ENCODE measurements around the gene CD48.
"Not testable (repeated sequence)": the region's sequence is repeated elsewhere in the genome, so short reads cannot be mapped to it uniquely, and the experiment has no call there.

The CD48 gene

DNA sequence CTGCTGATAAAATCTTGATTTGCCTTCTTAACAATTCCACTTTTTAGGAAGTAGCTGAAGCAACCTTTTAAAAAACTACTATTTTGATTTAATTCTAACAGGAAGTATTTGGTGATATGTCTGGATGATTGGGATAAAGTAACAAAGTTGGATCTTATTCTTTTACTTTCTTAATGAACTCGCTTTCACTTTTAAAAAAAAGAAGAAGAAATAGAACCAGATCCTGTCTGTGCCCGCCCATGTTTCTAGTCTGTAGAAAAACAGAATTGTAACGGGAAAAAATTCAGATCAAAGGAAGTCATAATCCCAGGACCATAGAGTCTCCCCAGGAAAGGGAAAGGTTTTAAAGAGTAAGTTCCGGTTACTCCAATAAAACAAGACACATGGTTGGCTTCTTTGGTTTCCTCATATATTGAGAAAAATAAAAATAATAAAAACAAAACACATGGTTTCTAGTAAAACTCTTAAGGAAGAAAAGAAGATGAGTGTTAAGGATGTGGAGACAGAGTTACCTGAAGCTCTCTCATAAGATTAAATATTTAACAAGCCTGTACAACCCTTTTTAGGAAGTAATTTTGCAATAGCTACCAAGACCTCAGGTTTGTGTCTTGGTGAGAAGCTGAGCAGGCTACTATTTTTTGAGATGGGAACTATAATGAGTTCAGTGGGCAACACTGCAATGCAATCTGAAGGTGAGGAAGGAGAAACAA is 4.9 kb downstream of the CD48 start:
- no peak for DNase-seq
- H2AFZ ChIP-seq (ENCODE audit: low read depth, low read length) = peak overlapping the region; percentile 67
- H3K4me3 ChIP-seq (ENCODE audit: low read depth in 1 of 2, low read length in 2 of 2) = peak overlapping the region in 1 of 2 experiments; percentile 70; a peak in 2 of 4 replicates
- peak overlapping the region; percentile 99 for H3K27ac ChIP-seq (ENCODE audit: low read length)
- no peaks in the 10 kb centered on the region for H3K9me3 ChIP-seq (ENCODE audit: insufficient read depth, low read length, severe bottlenecking)
- H3K4me2 ChIP-seq (ENCODE audit: insufficient read depth, low read length) = peak overlapping the region; percentile 90
- peaks cover 63% of the 10 kb centered on the region for H3K4me1 ChIP-seq (ENCODE audit: insufficient read depth, low read length)
- ATAC-seq (ENCODE audit: insufficient read depth, low read depth) = no peak
- peaks cover 98% of the 10 kb centered on the region for H3K79me2 ChIP-seq (ENCODE audit: insufficient read depth, low read length)
- no peaks in the 10 kb centered on the region for H4K20me1 ChIP-seq (ENCODE audit: insufficient read depth, low read length)
- no peak for TF ChIP-seq EZH2 (IDR thresholded peaks at IDR 0.05; ENCODE audit: borderline replicate concordance, low read depth, low read length, severe bottlenecking)
- TF ChIP-seq, protein P1, sequence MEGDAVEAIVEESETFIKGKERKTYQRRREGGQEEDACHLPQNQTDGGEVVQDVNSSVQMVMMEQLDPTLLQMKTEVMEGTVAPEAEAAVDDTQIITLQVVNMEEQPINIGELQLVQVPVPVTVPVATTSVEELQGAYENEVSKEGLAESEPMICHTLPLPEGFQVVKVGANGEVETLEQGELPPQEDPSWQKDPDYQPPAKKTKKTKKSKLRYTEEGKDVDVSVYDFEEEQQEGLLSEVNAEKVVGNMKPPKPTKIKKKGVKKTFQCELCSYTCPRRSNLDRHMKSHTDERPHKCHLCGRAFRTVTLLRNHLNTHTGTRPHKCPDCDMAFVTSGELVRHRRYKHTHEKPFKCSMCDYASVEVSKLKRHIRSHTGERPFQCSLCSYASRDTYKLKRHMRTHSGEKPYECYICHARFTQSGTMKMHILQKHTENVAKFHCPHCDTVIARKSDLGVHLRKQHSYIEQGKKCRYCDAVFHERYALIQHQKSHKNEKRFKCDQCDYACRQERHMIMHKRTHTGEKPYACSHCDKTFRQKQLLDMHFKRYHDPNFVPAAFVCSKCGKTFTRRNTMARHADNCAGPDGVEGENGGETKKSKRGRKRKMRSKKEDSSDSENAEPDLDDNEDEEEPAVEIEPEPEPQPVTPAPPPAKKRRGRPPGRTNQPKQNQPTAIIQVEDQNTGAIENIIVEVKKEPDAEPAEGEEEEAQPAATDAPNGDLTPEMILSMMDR (IDR thresholded peaks at IDR 0.05; ENCODE audit: borderline replicate concordance, extremely low read depth, low read length, poor library complexity, severe bottlenecking) = no peak
- H3K36me3 ChIP-seq (ENCODE audit: insufficient read depth, low read length) = peaks cover 21% of the 10 kb centered on the region
- peak overlapping the region; percentile 72 for H3K9ac ChIP-seq (ENCODE audit: low read depth, low read length)
- H3K27me3 ChIP-seq (ENCODE audit: insufficient read depth, low read length, poor library complexity) = no peaks in the 10 kb centered on the region

DNA sequence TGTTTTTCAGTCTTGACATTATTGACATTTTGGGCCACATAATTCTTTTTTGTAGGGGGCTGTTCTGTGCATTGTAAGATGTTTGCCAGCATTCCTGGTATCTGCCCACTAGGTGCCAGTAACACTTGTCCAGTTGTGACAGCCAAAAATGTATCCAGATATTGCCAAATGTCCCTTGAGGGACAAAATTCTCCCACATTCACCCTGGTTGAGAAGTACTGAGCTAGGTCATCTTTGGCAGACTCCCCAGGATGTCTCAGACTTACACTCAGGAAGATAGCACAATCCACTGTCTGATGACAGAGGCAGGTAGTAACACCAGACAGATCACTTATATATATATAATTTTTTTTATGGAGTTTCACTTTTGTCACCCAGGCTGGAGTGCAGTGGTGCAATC is 5.9 kb downstream of the CD48 start:
- no peaks in the 10 kb centered on the region for H3K9me3 ChIP-seq (ENCODE audit: insufficient read depth, low read length, severe bottlenecking)
- no peaks in the 10 kb centered on the region for H3K27me3 ChIP-seq (ENCODE audit: insufficient read depth, low read length, poor library complexity)
- H3K4me1 ChIP-seq (ENCODE audit: insufficient read depth, low read length) = peaks cover 54% of the 10 kb centered on the region
- H3K9ac ChIP-seq (ENCODE audit: low read depth, low read length) = no peak overlapping the region
- H3K4me3 ChIP-seq (ENCODE audit: low read depth in 1 of 2, low read length in 2 of 2) = no peak overlapping the region
- peak overlapping the region; percentile 22; the same call in 1 of the 2 replicates for H3K27ac ChIP-seq (ENCODE audit: low read length)
- H4K20me1 ChIP-seq (ENCODE audit: insufficient read depth, low read length) = no peaks in the 10 kb centered on the region
- H3K36me3 ChIP-seq (ENCODE audit: insufficient read depth, low read length) = peaks cover 21% of the 10 kb centered on the region
- TF ChIP-seq EZH2 (IDR thresholded peaks at IDR 0.05; ENCODE audit: borderline replicate concordance, low read depth, low read length, severe bottlenecking) = no peak
- TF ChIP-seq, protein P1 (IDR thresholded peaks at IDR 0.05; ENCODE audit: borderline replicate concordance, extremely low read depth, low read length, poor library complexity, severe bottlenecking) = no peak
- peaks cover 97% of the 10 kb centered on the region for H3K79me2 ChIP-seq (ENCODE audit: insufficient read depth, low read length)
- ATAC-seq (ENCODE audit: insufficient read depth, low read depth) (no peak), DNase-seq (no peak)
- H3K4me2 ChIP-seq (ENCODE audit: insufficient read depth, low read length) = peak overlapping the region; percentile 37; the same call in 1 of the 2 replicates
- H2AFZ ChIP-seq (ENCODE audit: low read depth, low read length) = no peak overlapping the region

DNA sequence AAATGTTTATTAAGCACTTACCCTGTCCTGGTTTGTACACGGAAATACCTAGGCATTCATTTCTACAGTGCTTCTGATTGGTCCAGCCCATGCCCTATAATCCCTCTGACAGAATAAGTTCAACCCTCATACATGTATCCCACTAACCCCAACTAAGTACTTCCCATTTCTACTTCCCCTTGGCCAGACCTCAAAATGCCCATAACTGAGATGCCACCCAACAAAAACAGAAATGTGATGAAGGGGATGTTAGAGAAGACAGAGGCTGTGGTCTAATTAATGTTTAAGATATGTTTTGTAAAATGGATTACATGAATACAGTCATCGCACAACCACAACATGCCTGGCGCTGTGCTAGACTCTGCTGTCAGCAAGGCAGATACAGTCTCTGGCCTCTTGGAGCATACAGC is 6.4 kb downstream of the CD48 start:
- H3K4me1 ChIP-seq (ENCODE audit: insufficient read depth, low read length) = peaks cover 49% of the 10 kb centered on the region
- not testable (repeated sequence) for H3K9me3 ChIP-seq (ENCODE audit: insufficient read depth, low read length, severe bottlenecking); H4K20me1 ChIP-seq (ENCODE audit: insufficient read depth, low read length); H3K9ac ChIP-seq (ENCODE audit: low read depth, low read length); ATAC-seq (ENCODE audit: insufficient read depth, low read depth); H3K4me3 ChIP-seq (ENCODE audit: low read depth in 1 of 2, low read length in 2 of 2); DNase-seq; H3K27me3 ChIP-seq (ENCODE audit: insufficient read depth, low read length, poor library complexity); H2AFZ ChIP-seq (ENCODE audit: low read depth, low read length)
- peaks cover 97% of the 10 kb centered on the region for H3K79me2 ChIP-seq (ENCODE audit: insufficient read depth, low read length)
- peak overlapping the region; percentile 37; the same call in 1 of the 2 replicates for H3K4me2 ChIP-seq (ENCODE audit: insufficient read depth, low read length)
- H3K36me3 ChIP-seq (ENCODE audit: insufficient read depth, low read length) = peaks cover 21% of the 10 kb centered on the region
- H3K27ac ChIP-seq (ENCODE audit: low read length) = peak overlapping the region; percentile 22; the same call in 1 of the 2 replicates

DNA sequence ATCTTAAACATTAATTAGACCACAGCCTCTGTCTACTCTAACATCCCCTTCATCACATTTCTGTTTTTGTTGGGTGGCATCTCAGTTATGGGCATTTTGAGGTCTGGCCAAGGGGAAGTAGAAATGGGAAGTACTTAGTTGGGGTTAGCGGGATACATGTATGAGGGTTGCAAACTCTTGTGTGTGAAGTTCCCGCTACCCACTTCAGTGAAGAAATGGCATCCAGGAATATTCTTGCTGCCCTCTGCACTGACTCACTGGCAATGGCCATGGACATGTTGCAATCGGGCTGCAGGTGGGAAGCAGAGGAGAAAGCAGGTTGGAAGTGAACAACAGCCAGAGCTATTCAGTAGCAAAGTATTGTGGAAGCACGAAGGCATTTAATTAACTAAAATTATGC is 7.4 kb downstream of the CD48 start:
- Histone ChIP-seq H3K4me1 (ENCODE audit: insufficient read depth, low read length) (peaks cover 39% of the 10 kb centered on the region), H2AFZ (ENCODE audit: low read depth, low read length) (no peak overlapping the region), H3K79me2 (ENCODE audit: insufficient read depth, low read length) (peaks cover 94% of the 10 kb centered on the region), H3K4me2 (ENCODE audit: insufficient read depth, low read length) (no peak overlapping the region), H3K9me3 (ENCODE audit: insufficient read depth, low read length, severe bottlenecking) (no peaks in the 10 kb centered on the region), H3K36me3 (ENCODE audit: insufficient read depth, low read length) (peaks cover 21% of the 10 kb centered on the region), H3K4me3 (ENCODE audit: low read depth in 1 of 2, low read length in 2 of 2) (no peak overlapping the region), H3K27ac (ENCODE audit: low read length) (no peak overlapping the region), H3K9ac (ENCODE audit: low read depth, low read length) (no peak overlapping the region), H3K27me3 (ENCODE audit: insufficient read depth, low read length, poor library complexity) (no peaks in the 10 kb centered on the region), H4K20me1 (ENCODE audit: insufficient read depth, low read length) (no peaks in the 10 kb centered on the region)
- DNase-seq = no peak
- TF ChIP-seq EZH2 (IDR thresholded peaks at IDR 0.05; ENCODE audit: borderline replicate concordance, low read depth, low read length, severe bottlenecking) = no peak
- TF ChIP-seq, protein P1 (IDR thresholded peaks at IDR 0.05; ENCODE audit: borderline replicate concordance, extremely low read depth, low read length, poor library complexity, severe bottlenecking) = no peak
- no peak for ATAC-seq (ENCODE audit: insufficient read depth, low read depth)

Data from DND-41 (cell line).